Cortex of kidney (tissue), 1 donor: ENCODE measurements around the gene FIGNL1.

Experiments
- DNase-seq: peaks from one replicate; lab custom pipeline; 2025; lab: John Stamatoyannopoulos, UW

The FIGNL1 gene

GRCh38 chr7:50427518-50427917 lies 22.6 kb downstream of the FIGNL1 start:
- no peak for DNase-seq

- no peak for DNase-seq
Observed at GRCh38 chr7:50426280-50427045, 23.7 kb downstream of the FIGNL1 start.

- DNase-seq, result no peak
Observed at GRCh38 chr7:50425318-50425717, 24.8 kb downstream of the FIGNL1 start.

DNA sequence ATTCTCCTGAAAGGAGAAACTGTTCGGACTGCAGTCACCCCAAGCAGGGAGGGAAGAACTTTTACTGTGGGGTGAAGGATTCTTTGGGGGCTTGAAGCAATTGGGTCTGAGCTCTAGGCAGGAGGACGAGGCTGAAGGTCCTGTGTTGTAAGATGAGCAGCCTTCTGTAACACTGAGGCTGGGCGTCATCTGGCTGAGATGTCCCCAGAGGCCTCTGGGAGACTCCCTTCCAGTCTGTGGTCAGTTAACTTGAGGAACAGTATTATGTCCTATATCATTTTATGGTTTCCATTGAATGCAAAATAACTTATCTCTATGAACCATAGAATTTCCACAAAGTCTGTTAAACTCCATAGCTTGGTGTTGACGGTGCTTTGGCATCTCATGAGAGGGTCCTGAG lies 26.3 kb downstream of the FIGNL1 start:
- DNase-seq, result no peak

DNA sequence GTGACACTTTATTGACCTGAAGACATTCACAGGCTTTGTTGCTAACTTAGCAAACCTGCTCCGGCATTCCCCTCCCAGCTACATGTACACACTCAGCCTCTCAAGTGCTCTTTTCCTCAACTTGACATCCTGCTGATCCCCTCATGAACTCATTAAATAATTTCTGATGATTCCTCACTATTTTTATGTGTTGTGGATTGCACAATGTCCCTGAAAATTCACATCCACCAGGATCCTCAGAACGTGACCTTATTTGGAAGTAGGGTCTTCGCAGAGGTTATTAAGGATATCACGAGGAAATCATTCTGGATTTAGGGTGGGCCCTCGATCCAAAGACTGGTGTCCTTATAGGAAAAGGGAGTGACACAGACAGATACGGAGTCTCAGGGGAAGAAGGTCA lies 27.3 kb downstream of the FIGNL1 start:
- no peak for DNase-seq

GRCh38 chr7:50421043-50421442 lies 29.1 kb downstream of the FIGNL1 start:
- no peak for DNase-seq

- DNase-seq, result no peak
Observed at GRCh38 chr7:50418526-50419290, 31.4 kb downstream of the FIGNL1 start.

DNA sequence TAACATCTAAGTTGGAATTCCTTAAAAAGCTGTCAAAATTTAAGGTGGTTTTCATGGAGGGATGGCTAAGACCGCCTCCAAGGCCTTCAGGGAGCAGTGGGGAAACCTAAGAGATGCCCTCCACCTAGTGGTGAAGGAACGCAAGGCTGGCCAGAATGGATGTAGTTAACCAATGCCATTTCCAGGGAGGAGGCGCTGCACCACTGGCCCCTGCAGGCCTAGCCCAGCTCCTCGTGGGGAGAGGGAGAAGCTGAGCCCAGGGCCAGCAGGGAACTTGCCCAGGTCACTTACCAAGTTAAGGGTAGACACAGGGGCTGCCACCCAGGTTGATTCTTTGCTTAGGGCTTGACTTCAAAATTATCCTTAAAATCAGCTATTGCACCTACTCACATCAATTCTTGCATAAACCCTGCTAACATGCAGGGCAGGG lies 32.0 kb downstream of the FIGNL1 start:
- DNase-seq, result no peak

DNA sequence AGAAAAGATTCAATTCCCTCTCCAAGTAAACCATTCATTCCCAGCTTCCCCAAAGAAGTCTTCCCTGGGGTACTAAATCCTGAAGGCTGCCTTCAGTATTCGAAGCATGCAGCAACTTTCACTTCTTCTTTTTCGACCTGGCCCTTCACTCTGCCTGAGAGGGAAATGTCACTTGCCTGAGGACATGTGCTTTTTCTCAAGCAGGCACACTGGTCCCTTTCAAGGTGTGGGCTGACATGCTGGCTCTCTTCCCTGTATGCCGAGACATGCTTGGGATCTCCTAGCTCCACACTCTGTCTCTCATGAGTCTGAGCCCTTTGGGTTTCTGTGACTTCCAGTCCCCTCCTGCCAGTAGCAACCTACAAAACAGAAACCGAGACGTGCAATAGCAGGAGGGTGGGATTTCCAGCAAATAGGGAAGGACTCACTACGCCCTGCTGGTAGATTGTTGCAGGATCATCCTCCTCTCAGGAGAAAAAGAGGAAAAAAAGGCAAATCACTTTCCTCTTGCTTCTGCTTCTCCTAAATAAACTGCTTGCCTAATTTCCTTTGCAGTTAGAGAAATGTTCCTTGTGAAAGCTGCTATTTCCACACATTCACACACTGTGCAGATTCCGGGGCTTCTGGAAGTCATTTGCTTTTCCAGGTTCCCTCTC lies 33.5 kb downstream of the FIGNL1 start:
- DNase-seq, result no peak

GRCh38 chr7:50415844-50416364 lies 34.2 kb downstream of the FIGNL1 start:
- DNase-seq, result no peak

DNA sequence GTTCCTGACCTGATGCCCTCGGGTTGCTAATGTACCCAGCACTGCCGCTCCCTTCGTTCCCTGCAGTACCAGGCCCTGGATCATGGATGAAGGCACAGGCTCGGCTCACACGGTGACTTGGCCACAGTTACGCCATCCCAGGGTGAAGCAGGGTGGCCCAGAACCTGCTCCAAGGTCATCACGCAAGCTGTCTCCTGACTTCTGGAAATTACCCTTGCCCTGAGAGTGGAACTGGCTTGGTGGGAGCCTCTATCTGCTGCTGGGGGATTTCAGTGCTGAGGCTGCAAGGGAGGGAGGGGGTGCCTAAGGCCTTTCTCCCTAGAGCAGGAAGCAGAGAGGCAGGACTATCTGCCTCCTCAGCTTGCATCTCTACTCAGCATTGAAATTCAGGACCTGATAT lies 36.6 kb downstream of the FIGNL1 start:
- DNase-seq, result no peak

GRCh38 chr7:50412973-50413372 lies 37.2 kb downstream of the FIGNL1 start:
- DNase-seq, result no peak

GRCh38 chr7:50411332-50411731 lies 38.8 kb downstream of the FIGNL1 start:
- DNase-seq, result no peak

- no peak for DNase-seq
Observed at GRCh38 chr7:50409856-50410745, 40.0 kb downstream of the FIGNL1 start.

- no peak for DNase-seq
Observed at GRCh38 chr7:50406935-50407334, 43.2 kb downstream of the FIGNL1 start.

GRCh38 chr7:50405221-50405620 lies 44.9 kb downstream of the FIGNL1 start:
- DNase-seq, result no peak

- no peak for DNase-seq
Observed at GRCh38 chr7:50404392-50404791, 45.8 kb downstream of the FIGNL1 start.

DNA sequence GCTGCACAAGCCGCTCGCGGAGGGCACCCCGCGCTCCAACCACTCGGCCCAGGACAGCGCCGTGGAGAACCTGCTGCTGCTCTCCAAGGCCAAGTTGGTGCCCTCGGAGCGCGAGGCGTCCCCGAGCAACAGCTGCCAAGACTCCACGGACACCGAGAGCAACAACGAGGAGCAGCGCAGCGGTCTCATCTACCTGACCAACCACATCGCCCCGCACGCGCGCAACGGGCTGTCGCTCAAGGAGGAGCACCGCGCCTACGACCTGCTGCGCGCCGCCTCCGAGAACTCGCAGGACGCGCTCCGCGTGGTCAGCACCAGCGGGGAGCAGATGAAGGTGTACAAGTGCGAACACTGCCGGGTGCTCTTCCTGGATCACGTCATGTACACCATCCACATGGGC lies 50.0 kb downstream of the FIGNL1 start:
- no peak for DNase-seq

DNA sequence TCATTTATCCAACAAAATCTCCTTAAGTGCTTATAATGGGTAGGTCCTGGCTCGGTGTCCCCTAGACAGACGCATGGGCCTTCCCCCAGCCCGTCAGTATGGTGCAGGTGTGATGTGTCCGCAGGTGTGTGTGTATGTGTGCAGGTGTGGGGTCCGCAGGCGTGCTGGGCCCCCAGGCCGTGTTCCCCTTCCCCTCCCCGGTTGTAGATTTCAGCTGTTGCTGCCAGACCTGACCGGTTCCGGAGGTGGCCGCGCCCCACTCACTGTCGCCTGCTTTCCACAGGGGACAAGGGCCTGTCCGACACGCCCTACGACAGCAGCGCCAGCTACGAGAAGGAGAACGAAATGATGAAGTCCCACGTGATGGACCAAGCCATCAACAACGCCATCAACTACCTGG lies 50.5 kb downstream of the FIGNL1 start:
- no peak for DNase-seq

DNA sequence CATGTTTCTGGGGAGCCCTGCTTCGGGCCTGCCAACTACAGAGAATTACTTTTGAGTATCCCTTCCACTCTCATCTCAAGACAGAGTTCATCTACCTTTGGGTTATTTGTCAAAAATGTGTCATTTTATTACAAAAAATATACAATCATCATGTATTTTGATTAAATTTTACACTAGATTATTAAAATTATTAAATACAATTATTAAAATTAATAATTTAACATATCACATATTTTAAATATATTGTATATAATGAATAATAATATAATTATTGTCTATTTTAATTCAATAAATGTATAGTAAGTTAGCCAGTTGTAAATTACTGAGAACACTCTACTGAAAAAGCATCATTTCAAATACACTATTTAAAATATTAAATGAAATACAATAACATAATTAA lies 50.9 kb downstream of the FIGNL1 start:
- no peak for DNase-seq

DNA sequence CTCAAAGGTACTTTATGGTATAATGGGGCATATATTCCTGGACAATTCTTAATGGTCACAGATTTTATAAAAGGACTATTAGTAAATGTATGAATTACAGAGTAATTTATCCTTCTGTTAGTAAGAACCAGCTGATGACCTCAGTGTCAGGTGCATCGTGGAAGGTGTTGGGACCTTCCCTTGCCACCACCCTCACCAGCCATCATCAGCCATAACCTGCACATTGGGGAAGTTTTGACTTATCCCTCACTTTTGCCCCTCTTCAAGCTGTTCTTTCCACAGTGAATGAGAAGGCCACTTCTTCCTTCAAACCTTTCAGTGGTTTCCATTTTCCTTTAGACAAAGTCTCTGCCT lies 52.2 kb downstream of the FIGNL1 start:
- DNase-seq, result no peak
